HG02610 (cell line): ENCODE data around the gene MAGEC3.
"Not testable (repeated sequence)": the region's sequence is repeated elsewhere in the genome, so short reads cannot be mapped to it uniquely, and the experiment has no call there.

ENCODE experiments used
- ATAC-seq: cut with Tn5 transposase; IDR thresholded peaks from one replicate; pipeline ENCODE4 v1.9.1; 2021; ENCODE audit warnings: mild to moderate bottlenecking, moderate library complexity; ENCODE audit not compliant: unreplicated experiment

The MAGEC3 gene

GRCh38 chrX:141838016-141838415 lies at the start of gene MAGEC3:
Gene MAGEC3, plus strand, starts transcription at chrX:141838316. Its CDS starts 0 bp downstream, at chrX:141838316.
- ATAC-seq: no peak

- ATAC-seq: no peak
Observed at GRCh38 chrX:141791856-141792255, 46.3 kb upstream of the MAGEC3 start.

- no peak for ATAC-seq
Observed at GRCh38 chrX:141811438-141811837, 26.7 kb upstream of the MAGEC3 start.

- no peak for ATAC-seq
Observed at GRCh38 chrX:141814213-141814857, 23.8 kb upstream of the MAGEC3 start.

GRCh38 chrX:141815904-141816303 lies 22.2 kb upstream of the MAGEC3 start:
- ATAC-seq: no peak

- ATAC-seq: no peak
Observed at GRCh38 chrX:141832247-141832646, 5.9 kb upstream of the MAGEC3 start.

- ATAC-seq: no peak
Observed at GRCh38 chrX:141839856-141840255, 1.7 kb downstream of the MAGEC3 start.

- no peak for ATAC-seq
Observed at GRCh38 chrX:141857479-141857878, 19.4 kb downstream of the MAGEC3 start.

- no peak for ATAC-seq
Observed at GRCh38 chrX:141879616-141880015, 41.5 kb downstream of the MAGEC3 start.

GRCh38 chrX:141888811-141889210 lies 50.7 kb downstream of the MAGEC3 start:
- not testable (repeated sequence) for ATAC-seq

GRCh38 chrX:141894733-141895132 lies 56.6 kb downstream of the MAGEC3 start:
- ATAC-seq: no peak

- ATAC-seq: no peak
Observed at GRCh38 chrX:141897690-141898089, 59.6 kb downstream of the MAGEC3 start.

GRCh38 chrX:141902366-141902765 lies 64.2 kb downstream of the MAGEC3 start:
- no peak for ATAC-seq

GRCh38 chrX:141903400-141904155 lies 65.5 kb downstream of the MAGEC3 start, which contains the start of gene MAGEC1:
Gene MAGEC1, plus strand, starts transcription at chrX:141903894. Its CDS starts 1,179 bp downstream, at chrX:141905073.
- ATAC-seq: no peak

- no peak for ATAC-seq
Observed at GRCh38 chrX:141904262-141904661, 66.1 kb downstream of the MAGEC3 start.

GRCh38 chrX:141917801-141918200 lies 79.7 kb downstream of the MAGEC3 start:
- no peak for ATAC-seq

GRCh38 chrX:141924293-141924692 lies 86.2 kb downstream of the MAGEC3 start:
- no peak for ATAC-seq

- no peak for ATAC-seq
Observed at GRCh38 chrX:141928432-141928831, 90.3 kb downstream of the MAGEC3 start.

GRCh38 chrX:141934059-141934641 lies 96.0 kb downstream of the MAGEC3 start:
- no peak for ATAC-seq

GRCh38 chrX:141935645-141936044 lies 97.5 kb downstream of the MAGEC3 start:
- ATAC-seq: no peak

GRCh38 chrX:141936080-141936479 lies 98.0 kb downstream of the MAGEC3 start:
- ATAC-seq: no peak

GRCh38 chrX:141941234-141941633 lies 103.1 kb downstream of the MAGEC3 start:
- ATAC-seq: no peak
